ENCODE results near the gene DNASE2B.

The DNASE2B gene

GRCh38 chr1:84398175-84399155, at the start of gene DNASE2B:
Gene DNASE2B, plus strand, starts transcription at chr1:84398484. Its CDS starts 81 bp downstream, at chr1:84398565.
- no peak for DNase-seq

GRCh38 chr1:84348759-84349158, 49.5 kb upstream of the DNASE2B start:
- DNase-seq, result no peak

- DNase-seq, result peak in 1 of 51 donors; percentile 34
Observed at GRCh38 chr1:84350104-84350503, 48.2 kb upstream of the DNASE2B start.

- peak in 3 of 51 donors; percentile 1 to 28 (median 13) for DNase-seq
Observed at GRCh38 chr1:84350550-84350949, 47.7 kb upstream of the DNASE2B start.

GRCh38 chr1:84352298-84353106, 45.8 kb upstream of the DNASE2B start:
- DNase-seq, result peak in 1 of 51 donors; percentile 37

- peak in 3 of 51 donors; percentile 1 to 20 (median 14) for DNase-seq
Observed at GRCh38 chr1:84353695-84354094, 44.6 kb upstream of the DNASE2B start.

GRCh38 chr1:84355556-84355955, 42.7 kb upstream of the DNASE2B start:
- DNase-seq, result no peak

- no peak for DNase-seq
Observed at GRCh38 chr1:84356881-84357280, 41.4 kb upstream of the DNASE2B start.

GRCh38 chr1:84358695-84359094, 39.6 kb upstream of the DNASE2B start:
- DNase-seq, result no peak

GRCh38 chr1:84360316-84360715, 38.0 kb upstream of the DNASE2B start:
- no peak for DNase-seq

GRCh38 chr1:84361796-84362195, 36.5 kb upstream of the DNASE2B start:
- no peak for DNase-seq

- peak in 14 of 51 donors; percentile 1 to 43 (median 12) for DNase-seq
Observed at GRCh38 chr1:84363019-84363418, 35.3 kb upstream of the DNASE2B start.

GRCh38 chr1:84363622-84364021, 34.7 kb upstream of the DNASE2B start:
- no peak for DNase-seq

GRCh38 chr1:84365225-84366221, 32.8 kb upstream of the DNASE2B start:
- no peak for DNase-seq

- no peak for DNase-seq
Observed at GRCh38 chr1:84366786-84367185, 31.5 kb upstream of the DNASE2B start.

GRCh38 chr1:84367219-84367618, 31.1 kb upstream of the DNASE2B start:
- DNase-seq, result no peak

GRCh38 chr1:84368441-84368840, 29.8 kb upstream of the DNASE2B start:
- DNase-seq, result no peak

GRCh38 chr1:84370266-84370665, 28.0 kb upstream of the DNASE2B start:
- DNase-seq, result no peak

GRCh38 chr1:84370831-84371394, 27.4 kb upstream of the DNASE2B start:
- DNase-seq, result no peak

- DNase-seq, result no peak
Observed at GRCh38 chr1:84373436-84374141, 24.7 kb upstream of the DNASE2B start.

All from hypothalamus (tissue), 51 donors.